Activated T-helper 1 cell treated with anti-CD3 and anti-CD28 coated beads, Interleukin-2, amount 50 U/mL, for 16 hours (primary cell): ENCODE results near the gene SUPT5H.

Experiments
- DNase-seq, 2 donors: peaks; one replicate each; pipeline ENCODE4 v3.0.0-alpha.2; 2020; ENCODE audit warnings: low read depth in 1 of 2, low spot score in 1 of 2

The SUPT5H gene

DNA sequence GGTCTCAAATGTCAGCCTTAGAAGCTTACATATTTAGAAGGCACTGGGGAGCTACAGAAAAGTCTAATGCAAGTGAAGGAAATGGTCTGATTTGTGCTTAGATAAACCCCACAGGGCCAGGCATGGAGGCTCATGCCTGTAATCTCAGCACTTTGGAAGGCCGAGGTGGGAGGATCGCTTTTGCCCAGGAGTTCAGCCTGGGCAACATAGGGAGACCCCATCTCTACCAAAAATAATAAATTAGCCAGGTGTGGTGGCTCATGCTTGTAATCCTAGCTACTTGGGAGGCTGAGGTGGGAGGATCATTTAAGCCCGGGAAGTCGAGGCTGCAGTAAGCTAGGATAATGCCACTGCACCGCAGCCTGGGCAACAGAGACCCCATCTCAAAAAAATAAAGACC is 50.7 kb downstream of the SUPT5H start:
- DNase-seq = no peak

DNA sequence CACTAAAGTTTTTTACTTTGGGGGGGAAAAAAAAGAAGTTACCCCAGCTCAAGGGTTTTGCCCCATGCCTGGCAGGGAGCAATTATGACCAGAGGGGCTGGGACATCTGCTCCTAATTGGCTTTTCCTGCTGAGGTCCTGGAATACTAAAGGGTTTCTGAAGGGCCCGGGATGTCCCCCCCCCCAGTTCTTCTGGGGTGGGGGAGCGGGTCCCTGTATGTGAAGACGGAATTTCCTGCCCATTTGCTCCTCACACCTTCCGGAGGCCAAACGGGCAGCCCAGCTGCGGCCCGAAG is 52.3 kb downstream of the SUPT5H start:
- DNase-seq = no peak

DNA sequence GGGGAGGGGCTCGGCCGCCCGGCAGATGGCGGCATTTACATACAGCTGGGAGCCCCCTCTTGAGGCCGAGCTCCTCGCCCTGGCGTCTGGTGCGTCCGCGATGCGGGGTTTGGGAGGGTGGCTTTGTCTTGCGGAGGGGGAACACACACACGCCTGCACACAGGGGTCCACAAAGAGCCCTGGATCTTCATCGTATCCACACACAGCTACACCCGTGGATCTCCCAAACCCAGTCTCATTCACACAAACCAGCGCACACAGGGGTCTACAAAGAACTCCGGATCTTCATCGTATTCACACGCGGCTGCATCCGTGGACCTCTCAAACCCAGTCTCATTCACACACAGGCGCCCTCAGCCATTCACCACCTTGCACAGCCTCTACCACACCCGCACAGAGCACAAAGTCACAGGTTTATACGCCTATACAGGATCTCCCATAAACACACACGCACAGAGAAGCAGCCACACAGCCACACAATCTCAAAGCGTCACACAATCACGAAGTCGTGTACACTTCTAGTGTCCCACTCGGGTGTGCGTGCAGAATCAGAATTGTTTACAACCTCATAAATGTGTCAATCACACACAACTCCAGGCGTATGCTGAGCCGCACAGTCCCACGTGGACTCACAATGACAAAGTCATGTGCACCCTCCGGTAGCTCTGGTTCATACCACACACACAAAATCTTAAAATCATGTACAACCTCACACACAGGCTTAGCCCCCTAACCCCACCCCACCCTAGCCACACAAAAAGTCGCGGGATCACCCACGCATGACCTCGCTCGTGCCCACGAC is 52.8 kb downstream of the SUPT5H start:
- no peak for DNase-seq

DNA sequence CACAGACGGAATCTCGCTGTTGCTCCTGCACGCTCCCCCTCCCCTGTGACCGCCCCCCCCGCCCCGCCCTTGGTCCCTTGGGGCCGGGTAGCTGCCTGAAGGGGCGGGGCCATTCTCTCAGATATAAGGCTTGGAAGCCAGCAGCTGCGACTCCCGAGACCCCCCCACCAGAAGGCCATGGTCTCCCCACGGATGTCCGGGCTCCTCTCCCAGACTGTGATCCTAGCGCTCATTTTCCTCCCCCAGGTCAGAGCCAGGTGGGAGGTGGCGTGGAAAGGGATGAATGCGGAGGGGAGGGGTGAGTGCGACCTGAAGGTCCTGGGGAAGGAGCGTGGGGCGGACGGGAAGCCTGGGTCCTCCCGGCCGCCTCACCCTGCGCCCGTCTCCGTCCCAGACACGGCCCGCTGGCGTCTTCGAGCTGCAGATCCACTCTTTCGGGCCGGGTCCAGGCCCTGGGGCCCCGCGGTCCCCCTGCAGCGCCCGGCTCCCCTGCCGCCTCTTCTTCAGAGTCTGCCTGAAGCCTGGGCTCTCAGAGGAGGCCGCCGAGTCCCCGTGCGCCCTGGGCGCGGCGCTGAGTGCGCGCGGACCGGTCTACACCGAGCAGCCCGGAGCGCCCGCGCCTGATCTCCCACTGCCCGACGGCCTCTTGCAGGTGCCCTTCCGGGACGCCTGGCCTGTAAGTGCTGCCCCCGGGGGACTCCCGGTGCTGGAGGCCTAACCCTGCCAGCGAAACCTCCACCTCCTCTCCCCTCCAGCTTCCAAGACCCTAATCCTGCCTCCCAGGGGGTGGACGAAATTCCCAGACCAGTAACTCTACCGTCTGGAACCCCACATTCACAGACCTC is 53.6 kb downstream of the SUPT5H start, which contains the start of gene DLL3:
Gene DLL3, plus strand, starts transcription at position 150 of the 845 bp plus-strand sequence. Its CDS starts 28 bp downstream, at position 178.
- DNase-seq = no peak

DNA sequence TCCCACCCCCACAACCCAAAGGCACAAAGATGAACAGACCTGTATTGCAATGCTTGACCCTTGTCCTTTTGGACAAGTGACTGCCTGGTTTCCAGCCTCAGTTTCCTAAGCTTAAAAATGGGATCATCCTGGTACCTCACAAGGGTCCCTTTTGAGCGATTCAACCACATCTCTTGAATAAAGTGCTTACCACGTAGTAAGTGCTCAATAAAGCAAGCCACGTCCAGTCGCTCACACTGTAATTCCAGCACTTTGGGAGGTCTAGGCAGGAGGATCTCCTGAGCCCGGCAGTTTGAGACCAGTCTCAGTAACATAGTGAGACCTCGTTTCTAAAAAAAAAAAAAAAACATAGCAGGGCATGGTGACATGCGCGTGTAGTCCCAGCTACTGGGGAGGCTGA is 54.5 kb downstream of the SUPT5H start:
- no peak for DNase-seq

DNA sequence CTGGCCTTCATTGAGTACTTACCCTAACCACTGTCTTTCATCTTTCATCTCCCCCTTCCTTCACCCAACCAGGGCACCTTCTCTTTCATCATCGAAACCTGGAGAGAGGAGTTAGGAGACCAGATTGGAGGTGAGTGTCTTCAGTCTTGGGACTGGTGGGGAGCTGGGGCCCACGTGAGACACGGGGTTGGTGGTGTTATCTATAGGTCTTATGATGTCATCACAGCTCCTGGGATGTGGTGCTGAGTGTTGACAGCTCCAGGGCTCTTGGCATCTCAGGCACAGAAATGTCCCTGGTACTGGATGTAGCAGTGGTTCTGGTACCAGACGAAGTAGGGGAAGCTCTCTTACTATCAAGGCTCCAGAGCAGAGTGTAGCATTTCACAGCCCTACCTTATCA is 55.2 kb downstream of the SUPT5H start:
- DNase-seq = no peak

DNA sequence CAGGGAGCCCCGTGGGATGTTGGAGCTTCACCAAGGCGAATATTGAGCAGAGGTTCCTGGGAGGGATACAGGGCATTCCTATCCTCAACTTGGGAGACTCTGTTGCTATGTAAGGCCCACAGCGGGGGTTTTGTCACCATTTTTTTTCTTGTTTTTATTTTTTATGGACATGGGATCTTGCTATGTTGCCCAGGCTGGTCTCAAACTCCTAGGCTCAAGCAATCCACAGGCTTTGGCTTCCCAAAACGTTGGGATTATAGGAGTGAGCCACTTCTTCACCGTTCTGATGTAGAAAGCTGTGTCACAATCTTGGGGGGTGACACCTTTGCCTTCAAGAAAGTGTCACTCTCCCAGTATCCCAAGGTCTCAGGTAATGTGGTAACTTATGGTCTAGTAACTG is 56.0 kb downstream of the SUPT5H start:
- no peak for DNase-seq

DNA sequence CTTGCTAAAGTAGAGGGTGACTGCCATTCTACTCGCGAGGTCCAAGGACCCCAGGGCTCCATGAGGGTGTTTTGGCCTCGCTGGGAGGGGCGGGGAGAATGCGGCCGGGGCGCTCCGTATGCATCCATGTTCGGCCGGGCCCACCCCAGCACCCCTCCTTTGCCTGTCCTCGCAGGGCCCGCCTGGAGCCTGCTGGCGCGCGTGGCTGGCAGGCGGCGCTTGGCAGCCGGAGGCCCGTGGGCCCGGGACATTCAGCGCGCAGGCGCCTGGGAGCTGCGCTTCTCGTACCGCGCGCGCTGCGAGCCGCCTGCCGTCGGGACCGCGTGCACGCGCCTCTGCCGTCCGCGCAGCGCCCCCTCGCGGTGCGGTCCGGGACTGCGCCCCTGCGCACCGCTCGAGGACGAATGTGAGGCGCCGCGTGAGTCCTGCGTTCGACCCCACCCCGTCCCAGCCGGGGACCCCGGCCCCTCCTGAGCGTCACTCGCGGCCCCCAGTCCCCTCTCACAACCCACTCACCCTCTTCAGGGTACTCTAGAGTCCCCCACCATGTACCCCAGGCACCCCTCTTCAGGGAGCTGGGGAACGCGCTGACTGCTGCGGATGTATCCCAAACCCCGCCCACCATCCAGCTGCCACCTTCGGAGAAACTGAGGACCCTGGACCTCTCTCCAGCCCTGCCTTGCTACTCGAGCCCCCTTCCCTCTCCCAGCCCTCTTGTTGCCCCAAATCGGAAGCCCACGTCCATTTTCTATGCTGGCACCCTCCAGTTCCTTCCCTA is 57.4 kb downstream of the SUPT5H start:
- DNase-seq = peak; percentile 46 to 71

DNA sequence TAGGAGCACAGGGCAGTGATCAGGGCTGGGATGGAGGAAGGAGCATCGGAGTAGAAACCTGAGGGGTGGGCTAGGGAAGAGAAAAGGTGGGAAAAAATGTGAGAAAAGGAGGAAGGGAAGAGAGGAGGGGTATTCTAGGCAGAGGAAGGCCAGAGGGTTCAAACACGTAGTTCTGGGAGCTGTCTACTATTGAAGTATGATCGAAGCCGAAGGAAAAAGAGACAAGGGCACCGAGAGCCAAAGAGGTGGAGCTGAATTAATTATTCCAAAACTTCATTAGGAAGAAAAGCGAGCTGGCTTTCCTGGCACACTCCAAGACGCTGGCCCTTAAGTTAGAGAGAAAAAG is 61.2 kb downstream of the SUPT5H start:
- no peak for DNase-seq

DNA sequence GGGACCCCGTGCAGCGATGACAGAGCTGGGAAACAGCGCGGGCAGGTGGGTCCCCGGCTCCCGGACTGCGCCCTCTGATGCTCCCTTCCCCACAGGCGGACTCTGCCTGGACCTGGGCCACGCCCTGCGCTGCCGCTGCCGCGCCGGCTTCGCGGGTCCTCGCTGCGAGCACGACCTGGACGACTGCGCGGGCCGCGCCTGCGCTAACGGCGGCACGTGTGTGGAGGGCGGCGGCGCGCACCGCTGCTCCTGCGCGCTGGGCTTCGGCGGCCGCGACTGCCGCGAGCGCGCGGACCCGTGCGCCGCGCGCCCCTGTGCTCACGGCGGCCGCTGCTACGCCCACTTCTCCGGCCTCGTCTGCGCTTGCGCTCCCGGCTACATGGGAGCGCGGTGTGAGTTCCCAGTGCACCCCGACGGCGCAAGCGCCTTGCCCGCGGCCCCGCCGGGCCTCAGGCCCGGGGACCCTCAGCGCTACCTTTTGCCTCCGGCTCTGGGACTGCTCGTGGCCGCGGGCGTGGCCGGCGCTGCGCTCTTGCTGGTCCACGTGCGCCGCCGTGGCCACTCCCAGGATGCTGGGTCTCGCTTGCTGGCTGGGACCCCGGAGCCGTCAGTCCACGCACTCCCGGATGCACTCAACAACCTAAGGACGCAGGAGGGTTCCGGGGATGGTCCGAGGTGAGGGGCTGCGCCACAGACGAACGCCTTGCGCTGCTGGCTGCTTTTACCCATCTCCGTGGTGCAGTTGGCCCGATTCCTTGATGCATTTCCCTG is 61.7 kb downstream of the SUPT5H start:
- no peak for DNase-seq

DNA sequence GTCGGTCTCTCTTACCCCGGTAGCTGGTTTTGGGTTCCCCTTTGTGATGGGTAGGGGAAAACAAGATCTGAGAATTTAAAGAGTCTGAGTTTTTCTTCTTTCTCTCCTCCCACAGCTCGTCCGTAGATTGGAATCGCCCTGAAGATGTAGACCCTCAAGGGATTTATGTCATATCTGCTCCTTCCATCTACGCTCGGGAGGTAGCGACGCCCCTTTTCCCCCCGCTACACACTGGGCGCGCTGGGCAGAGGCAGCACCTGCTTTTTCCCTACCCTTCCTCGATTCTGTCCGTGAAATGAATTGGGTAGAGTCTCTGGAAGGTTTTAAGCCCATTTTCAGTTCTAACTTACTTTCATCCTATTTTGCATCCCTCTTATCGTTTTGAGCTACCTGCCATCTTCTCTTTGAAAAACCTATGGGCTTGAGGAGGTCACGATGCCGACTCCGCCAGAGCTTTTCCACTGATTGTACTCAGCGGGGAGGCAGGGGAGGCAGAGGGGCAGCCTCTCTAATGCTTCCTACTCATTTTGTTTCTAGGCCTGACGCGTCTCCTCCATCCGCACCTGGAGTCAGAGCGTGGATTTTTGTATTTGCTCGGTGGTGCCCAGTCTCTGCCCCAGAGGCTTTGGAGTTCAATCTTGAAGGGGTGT is 62.5 kb downstream of the SUPT5H start:
- DNase-seq = no peak

DNA sequence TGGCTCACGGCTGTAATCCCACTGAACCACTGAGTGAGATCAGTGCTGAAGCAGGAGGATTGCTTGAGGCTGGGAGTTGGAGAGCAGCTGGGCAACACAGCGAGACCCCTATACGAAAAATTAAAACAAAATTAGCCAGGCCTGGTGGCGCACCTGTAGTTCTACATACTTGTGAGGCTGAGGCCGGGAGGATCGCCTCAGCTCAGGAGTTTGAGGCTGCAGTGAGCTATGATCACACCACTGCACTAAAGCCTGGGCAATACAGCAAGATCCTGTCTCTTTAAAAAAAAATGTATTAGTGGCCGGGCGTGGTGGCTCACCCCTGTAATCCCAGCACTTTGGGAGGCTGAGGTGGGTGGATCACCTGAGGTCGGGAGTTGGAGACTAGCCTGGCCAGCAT is 63.2 kb downstream of the SUPT5H start:
- no peak for DNase-seq

DNA sequence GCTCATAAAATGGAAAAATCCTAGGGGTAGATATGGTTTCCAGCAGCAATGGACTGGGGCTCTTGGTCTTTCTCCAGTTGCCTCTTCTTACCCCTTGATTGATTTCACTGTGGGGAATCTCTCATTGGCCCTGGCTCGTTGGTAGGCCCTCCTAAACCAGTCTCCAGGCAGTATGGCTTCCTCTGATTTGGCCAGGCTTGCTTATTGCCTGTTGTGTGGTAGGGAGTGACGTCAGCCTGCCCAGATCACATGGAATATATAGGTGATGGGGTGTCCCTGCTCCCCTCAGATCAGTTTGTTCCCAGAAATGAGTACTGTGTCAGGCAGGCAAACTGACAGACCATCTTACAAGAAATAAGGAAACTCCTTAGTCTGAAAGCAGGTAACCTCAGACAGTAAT is 63.9 kb downstream of the SUPT5H start:
- DNase-seq = no peak

DNA sequence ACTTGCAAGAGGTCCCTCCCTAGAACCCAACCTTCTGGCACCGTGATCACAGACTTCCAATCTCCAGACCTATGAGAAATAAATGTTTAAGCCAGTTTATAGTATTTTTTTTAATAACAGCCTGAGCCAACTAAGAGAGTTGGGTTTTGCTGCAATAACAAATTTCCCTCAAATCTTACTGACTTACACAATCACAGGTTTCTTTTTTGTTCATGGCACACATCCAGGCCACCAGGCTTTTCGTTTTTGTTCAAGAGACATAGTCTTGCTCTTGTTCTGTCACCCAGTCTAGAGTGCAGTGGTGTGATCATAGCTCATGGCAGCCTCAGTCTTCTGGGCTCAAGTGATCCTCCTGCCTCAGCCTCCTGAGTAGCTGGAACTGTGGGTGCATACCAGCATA is 67.6 kb downstream of the SUPT5H start:
- no peak for DNase-seq

DNA sequence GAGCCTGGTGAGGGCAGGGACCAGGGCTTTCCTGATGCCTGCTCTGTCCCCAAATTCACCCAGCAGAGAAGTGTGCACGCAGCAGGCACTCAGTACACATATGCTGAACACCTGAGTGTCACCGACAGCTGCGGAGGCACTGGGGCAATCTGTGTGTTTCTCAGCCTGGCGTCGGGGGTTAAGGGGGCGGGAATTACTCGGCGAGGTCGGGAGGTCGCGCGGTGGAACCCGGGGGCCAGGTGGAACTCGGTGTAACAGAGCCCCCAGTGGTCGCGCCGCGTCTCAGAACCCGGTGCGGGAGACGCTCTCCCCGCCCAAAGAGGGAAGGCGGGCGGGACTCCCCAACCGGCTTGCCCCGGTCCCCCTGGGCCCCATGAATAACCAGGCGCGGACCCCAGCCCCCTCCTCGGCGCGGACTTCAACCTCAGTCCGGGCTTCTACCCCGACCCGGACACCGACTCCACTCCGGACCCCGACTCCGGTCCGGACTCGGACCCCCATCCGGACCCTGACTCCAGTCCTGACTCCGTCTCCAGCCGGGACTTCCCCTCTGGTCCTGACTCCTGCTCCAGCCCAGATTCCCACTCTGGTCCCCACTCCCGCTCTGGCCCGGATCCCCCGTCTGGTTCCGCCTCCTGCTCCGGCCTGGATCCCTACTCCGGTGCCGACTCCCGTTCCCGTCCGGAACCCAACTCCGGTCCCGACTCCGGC is 69.6 kb downstream of the SUPT5H start, which contains the start of gene SELENOV:
Gene SELENOV, plus strand, starts transcription at position 300 of the 711 bp plus-strand sequence. Its CDS starts 74 bp downstream, at position 374.
- no peak for DNase-seq

DNA sequence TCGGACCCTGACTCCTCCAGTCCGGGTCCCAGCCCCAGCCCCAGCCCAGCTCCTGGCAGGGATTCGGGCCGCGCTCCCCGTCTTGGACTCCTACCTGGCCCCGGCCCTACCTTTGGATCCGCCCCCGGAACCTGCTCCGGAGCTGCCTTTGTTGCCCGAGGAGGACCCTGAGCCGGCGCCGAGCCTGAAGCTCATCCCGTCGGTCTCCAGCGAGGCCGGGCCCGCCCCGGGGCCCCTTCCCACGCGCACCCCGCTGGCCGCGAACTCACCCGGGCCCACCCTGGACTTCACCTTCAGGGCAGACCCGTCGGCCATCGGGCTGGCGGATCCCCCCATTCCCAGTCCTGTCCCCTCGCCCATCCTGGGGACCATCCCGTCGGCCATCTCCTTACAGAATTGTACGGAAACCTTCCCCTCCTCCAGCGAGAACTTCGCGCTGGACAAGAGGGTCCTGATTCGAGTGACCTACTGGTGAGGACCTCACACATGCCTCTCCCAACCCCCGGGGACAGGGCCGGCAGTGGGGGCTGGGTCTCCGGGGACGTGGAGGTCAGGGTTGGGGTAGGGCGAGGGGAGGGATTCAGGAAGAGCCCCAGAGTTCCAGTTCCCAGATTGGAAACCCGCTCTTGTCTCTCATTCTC is 70.3 kb downstream of the SUPT5H start:
- no peak for DNase-seq

DNA sequence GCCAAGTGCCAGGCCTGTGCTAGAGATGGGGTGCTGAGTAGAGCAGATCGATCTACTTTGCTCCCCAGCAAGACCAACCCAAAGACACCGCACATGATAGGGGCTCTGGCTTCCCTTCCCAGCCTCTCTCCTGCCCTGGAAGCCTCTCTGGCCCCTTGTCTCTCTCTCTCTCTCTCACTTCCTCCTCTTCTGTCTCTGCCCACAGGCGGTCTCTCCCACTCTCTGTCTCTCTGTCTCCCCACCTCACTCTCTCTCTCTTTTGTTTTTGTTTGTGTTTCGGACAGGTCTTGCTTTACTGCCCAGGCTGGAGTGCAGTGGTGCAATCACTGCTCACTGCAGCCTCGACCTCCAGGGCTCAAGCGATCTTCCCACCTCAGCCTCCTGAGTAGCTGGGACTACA is 70.9 kb downstream of the SUPT5H start:
- no peak for DNase-seq

DNA sequence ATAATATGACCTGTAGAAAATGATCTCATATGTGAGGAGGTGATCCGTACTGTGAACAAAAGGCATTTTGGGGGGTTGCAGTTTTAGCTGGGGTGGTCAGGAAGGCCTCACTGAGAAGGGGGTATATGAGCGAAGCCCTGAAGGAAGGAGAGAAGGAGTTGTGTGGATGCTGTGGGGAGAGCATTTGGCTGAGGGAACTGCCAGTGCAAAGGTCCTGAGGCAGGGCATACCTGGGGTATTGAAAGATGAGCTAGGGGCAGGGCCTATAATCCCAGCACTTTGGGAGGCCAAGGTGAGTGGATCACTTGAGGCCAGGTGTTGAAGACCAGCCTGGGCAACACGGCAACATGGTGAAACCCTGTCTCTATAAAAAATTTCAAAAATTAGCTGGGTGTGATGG is 72.0 kb downstream of the SUPT5H start:
- no peak for DNase-seq

DNA sequence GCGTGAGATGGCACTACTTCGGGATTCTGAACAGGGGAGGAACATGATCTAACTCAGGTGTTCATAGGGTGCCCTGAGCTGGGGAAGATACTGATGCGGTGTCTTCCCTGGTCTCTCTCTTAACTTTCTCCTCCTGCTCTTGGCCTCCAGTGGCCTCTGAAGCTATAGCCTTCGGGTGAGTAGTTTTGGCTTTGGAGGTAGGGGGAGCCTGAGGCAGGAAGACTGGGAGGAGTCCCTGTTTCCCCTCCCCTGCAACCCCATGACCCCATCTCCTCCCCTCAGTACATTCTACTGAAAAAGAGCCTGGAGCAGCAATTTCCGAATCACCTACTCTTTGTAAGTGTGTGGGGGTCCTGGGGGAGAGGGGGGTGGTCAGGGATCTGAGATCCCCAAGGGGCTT is 73.1 kb downstream of the SUPT5H start:
- DNase-seq = no peak
